Suprapubic skin (tissue), 4 donors: ENCODE measurements around the gene ELAPOR2. TPM values are rescaled to one million over a fixed set of nuclear protein-coding genes. Genes with fewer than 3 reads are reported as not detected.
"Not testable (repeated sequence)": the region's sequence is repeated elsewhere in the genome, so short reads cannot be mapped to it uniquely, and the experiment has no call there.

Experiments
- DNase-seq, 2 donors: peaks; one replicate each; pipeline ENCODE4 v3.0.0-alpha.2; 2019; ENCODE audit warnings: low spot score in 2 of 2
- H3K27ac ChIP-seq: fragments of 200-600 bp; sonication (generic); one replicate; pipeline ENCODE4 v1.5.1; 2019
- H3K27me3 ChIP-seq: fragments of 200-600 bp; sonication (generic); one replicate; pipeline ENCODE4 v1.5.1; 2019
- H3K36me3 ChIP-seq: fragments of 200-600 bp; sonication (generic); one replicate; pipeline ENCODE4 v1.5.1; 2019
- H3K4me1 ChIP-seq: fragments of 200-600 bp; sonication (generic); one replicate; pipeline ENCODE4 v1.5.1; 2019
- H3K4me3 ChIP-seq: fragments of 200-600 bp; sonication (generic); one replicate; pipeline ENCODE4 v1.5.1; 2019; ENCODE audit warnings: mild to moderate bottlenecking
- H3K9me3 ChIP-seq: fragments of 200-600 bp; sonication (generic); one replicate; pipeline ENCODE4 v1.5.1; 2019
- CTCF ChIP-seq, 2 donors: fragments of 200-600 bp in 1 of 2; fragments of 450-650 bp in 1 of 2; sonication (generic) in 1 of 2; IDR thresholded peaks; one replicate each; pipeline ENCODE4 v1.5.1; 2016 to 2019; ENCODE audit warnings: antibody characterized with exemption in 2 of 2, mild to moderate bottlenecking in 1 of 2, moderate library complexity in 1 of 2
- EP300 ChIP-seq: sonication (generic); formaldehyde crosslinking; IDR thresholded peaks from one replicate; pipeline ENCODE4 v1.6.1; 2017; ENCODE audit warnings: antibody characterized with exemption
- POLR2A ChIP-seq, 2 donors: fragments of 450-650 bp; IDR thresholded peaks; one replicate each; pipeline ENCODE4 v1.6.1; 2017; ENCODE audit warnings: antibody characterized with exemption in 2 of 2, mild to moderate bottlenecking in 2 of 2, moderate library complexity in 2 of 2
- POLR2AphosphoS5 ChIP-seq, 3 donors: sonication (generic); formaldehyde crosslinking; IDR thresholded peaks; one replicate each; pipeline ENCODE4 v1.6.1; 2017; ENCODE audit warnings: antibody characterized with exemption in 3 of 3
- whole genome bisulfite sequencing: methylation state at CpG from one replicate; pipeline ENCODE4 v1.1.5; 2018; 5-methylcytosine and 5-hydroxymethylcytosine counted together
- total RNA-seq, 4 donors: library from RNA; depleted of rRNA; stranded (reverse); fragments of >200 nt; gene quantifications; one replicate each; pipeline ENCODE4 v1.1.0, GENCODE V29; 2016

ELAPOR2 gene
- total RNA-seq, 4 donors from 2014 or later, result 2.9 to 13.8 (median 5.8) TPM

DNA sequence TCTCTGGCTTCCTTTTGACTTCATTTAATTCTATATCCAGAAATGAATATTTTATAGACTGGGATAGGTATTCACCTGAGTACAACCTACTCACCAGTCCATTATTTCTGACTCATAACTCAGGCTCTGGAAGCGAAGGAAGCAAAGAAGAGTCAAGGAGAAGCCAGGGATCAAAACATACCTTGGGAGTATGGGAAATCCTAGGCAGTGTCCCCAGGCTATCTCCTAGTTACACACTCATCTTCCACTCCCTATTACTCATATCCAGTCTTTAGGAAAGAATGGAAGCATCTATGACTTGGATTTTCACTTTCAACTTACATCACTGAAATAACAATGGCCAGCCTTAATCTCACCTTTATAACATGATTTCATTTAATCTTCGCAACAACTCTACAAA is 40.9 kb upstream of the ELAPOR2 start:
- no peaks in the 10 kb centered on the region for H3K9me3 ChIP-seq
- DNase-seq, result no peak
- no peaks in the 10 kb centered on the region for H3K27me3 ChIP-seq
- TF ChIP-seq POLR2A (IDR thresholded peaks at IDR 0.05), result no peak
- TF ChIP-seq EP300, result no peak
- no peak for TF ChIP-seq CTCF (IDR thresholded peaks at IDR 0.05)
- H3K27ac ChIP-seq, result no peak overlapping the region
- no peaks in the 10 kb centered on the region for H3K36me3 ChIP-seq
- no peak overlapping the region for H3K4me3 ChIP-seq
- WGBS, result 90% methylated on average over 2 of the region's 2 CpGs
- no peaks in the 10 kb centered on the region for H3K4me1 ChIP-seq

GRCh38 chr7:87097375-87097774 is 37.9 kb upstream of the ELAPOR2 start:
- H3K36me3 ChIP-seq, H3K27ac ChIP-seq, H3K9me3 ChIP-seq, DNase-seq, H3K27me3 ChIP-seq, H3K4me3 ChIP-seq, H3K4me1 ChIP-seq: not testable (repeated sequence)
- WGBS, result 100% methylated on average over 2 of the region's 2 CpGs

DNA sequence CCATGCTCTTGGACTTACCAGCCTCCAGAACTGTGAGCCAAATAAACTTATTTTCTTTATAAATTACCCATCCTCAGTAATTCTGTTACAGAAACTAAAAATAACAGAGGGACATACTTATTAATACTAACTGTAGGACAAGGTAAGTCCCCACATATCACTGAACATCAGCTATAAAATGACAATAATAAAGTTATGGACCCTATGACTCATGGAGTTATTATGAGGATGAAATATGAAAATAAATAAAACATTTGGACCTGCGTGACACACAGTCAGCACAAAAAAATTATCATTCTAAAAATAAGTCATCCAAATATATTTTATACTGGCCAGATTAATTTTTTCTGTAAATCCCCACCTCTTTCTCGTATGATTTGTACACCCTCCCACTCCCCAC is 34.9 kb upstream of the ELAPOR2 start:
- Histone ChIP-seq H3K27me3 (no peaks in the 10 kb centered on the region), H3K36me3 (no peaks in the 10 kb centered on the region), H3K27ac (no peak overlapping the region), H3K4me1 (no peaks in the 10 kb centered on the region), H3K4me3 (no peak overlapping the region), H3K9me3 (no peaks in the 10 kb centered on the region)
- no peak for TF ChIP-seq CTCF (IDR thresholded peaks at IDR 0.05)
- no peak for TF ChIP-seq EP300
- TF ChIP-seq POLR2AphosphoS5 (IDR thresholded peaks at IDR 0.05), result no peak
- TF ChIP-seq POLR2A (IDR thresholded peaks at IDR 0.05), result no peak
- 84% methylated on average over 2 of the region's 2 CpGs for WGBS
- DNase-seq, result no peak

DNA sequence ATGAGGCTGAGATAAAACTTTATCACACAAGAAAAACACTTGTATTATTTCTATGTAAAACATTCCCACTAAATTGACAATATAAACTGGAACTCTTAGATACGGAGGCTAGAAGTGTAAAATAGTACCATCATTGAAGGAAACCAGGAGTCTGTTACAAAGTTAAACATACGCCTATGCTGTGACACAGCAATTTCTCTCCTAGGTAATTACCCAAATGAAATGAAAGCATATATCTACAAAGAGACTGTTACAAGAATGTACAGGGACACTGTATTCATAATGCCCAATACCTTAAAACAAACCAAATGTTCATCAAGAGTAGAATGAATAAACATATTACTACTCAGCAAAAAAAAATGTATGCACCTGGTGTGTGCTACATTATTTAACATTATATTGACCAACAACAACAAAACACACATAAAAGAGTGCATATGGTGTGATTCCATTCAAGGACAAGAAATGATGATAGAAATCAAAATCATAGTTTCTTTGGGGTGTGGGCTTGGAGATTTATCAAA is 33.2 kb upstream of the ELAPOR2 start:
- Histone ChIP-seq H3K36me3 (no peaks in the 10 kb centered on the region), H3K4me1 (no peaks in the 10 kb centered on the region), H3K27ac (no peak overlapping the region), H3K27me3 (no peaks in the 10 kb centered on the region), H3K4me3 (no peak overlapping the region), H3K9me3 (no peaks in the 10 kb centered on the region)
- DNase-seq, result no peak
- 80% methylated on average over 2 of the region's 2 CpGs for WGBS
- TF ChIP-seq POLR2A (IDR thresholded peaks at IDR 0.05), result no peak
- TF ChIP-seq EP300, result no peak
- no peak for TF ChIP-seq CTCF (IDR thresholded peaks at IDR 0.05)
- no peak for TF ChIP-seq POLR2AphosphoS5 (IDR thresholded peaks at IDR 0.05)

DNA sequence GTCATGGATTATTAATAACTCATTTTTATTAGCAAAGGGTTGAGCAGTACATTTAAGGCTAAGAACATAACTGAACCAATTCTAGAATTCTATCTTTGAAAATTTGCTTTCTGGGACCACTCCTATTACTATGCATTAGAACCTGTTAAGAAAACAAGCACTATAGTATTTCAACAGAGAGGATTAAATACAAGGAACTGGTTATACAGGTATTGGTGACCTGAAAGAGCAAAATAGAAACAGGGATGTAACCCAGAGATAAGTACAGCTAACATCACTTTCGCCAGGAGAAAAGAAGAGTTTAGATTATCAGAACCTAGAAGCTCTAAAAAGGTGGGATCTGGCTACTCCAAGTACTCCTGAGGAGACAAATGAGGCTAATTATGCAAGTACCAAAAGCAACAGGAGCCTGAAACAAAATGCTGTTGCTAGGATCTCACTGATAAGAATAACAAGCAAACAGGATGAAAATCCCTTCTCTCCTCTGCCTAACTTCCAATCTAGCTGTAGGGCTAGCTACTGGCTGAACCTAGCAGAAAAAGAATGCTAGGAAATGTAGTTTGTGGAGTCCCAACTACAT is 32.1 kb upstream of the ELAPOR2 start:
- TF ChIP-seq CTCF (IDR thresholded peaks at IDR 0.05), result no peak
- TF ChIP-seq POLR2AphosphoS5 (IDR thresholded peaks at IDR 0.05), result no peak
- TF ChIP-seq EP300, result no peak
- TF ChIP-seq POLR2A (IDR thresholded peaks at IDR 0.05), result no peak
- no peak for DNase-seq
- no peaks in the 10 kb centered on the region for H3K4me1 ChIP-seq
- no peak overlapping the region for H3K4me3 ChIP-seq
- no peaks in the 10 kb centered on the region for H3K27me3 ChIP-seq
- H3K36me3 ChIP-seq, result no peaks in the 10 kb centered on the region
- H3K27ac ChIP-seq, result no peak overlapping the region
- no peaks in the 10 kb centered on the region for H3K9me3 ChIP-seq
- WGBS, result 68% methylated on average over 1 of the region's 1 CpG
